BJ (cell line): Measurements from ENCODE around the gene CUL7. TPM values are rescaled to one million over a fixed set of nuclear protein-coding genes. Genes with fewer than 3 reads are reported as not detected.

Source experiments
- CTCF ChIA-PET: fragments of 350-600 bp; formaldehyde crosslinking; extraction: SDS; loops from one replicate; lab custom pipeline; 2021; ENCODE audit warnings: antibody characterized with exemption, inconsistent platforms; lab: Yijun Ruan, JAX
- POLR2A ChIA-PET: fragments of 300-600 bp; sonication (Branson Sonifier 250); formaldehyde crosslinking; extraction: SDS; loops from one replicate; lab custom pipeline; 2021; ENCODE audit warnings: antibody characterized with exemption; lab: Charles Lee
- DNase-seq: peaks from one replicate; pipeline ENCODE4 v3.0.0-alpha.2; 2011; ENCODE audit warnings: low read depth
- H3K27me3 ChIP-seq: 2 replicates; pipeline ENCODE4 v1.6.0; 2011; ENCODE audit warnings: low read length; ENCODE audit not compliant: control insufficient read depth, insufficient read depth
- H3K36me3 ChIP-seq: 2 replicates; pipeline ENCODE4 v1.5.1; 2011; ENCODE audit warnings: low read length; ENCODE audit not compliant: control insufficient read depth, insufficient read depth
- H3K4me3 ChIP-seq: 2 replicates; pipeline ENCODE4 v1.5.1; 2011; ENCODE audit warnings: low read depth, mild to moderate bottlenecking, control low read depth, low read length
- CTCF ChIP-seq: IDR thresholded peaks from 2 replicates; pipeline ENCODE4 v1.5.1; 2011; ENCODE audit warnings: low read depth, mild to moderate bottlenecking, control low read depth, inconsistent platforms, low read length, moderate library complexity; ENCODE audit not compliant: insufficient read depth
- polyA minus RNA-seq: library from RNA; depleted of rRNA, polyadenylated mRNA; stranded (reverse); fragments of >200 nt; gene quantifications from 2 replicates; pipeline ENCODE4 v1.2.3, GENCODE V29; 2011; rRNA and poly(A)+ RNA removed
- polyA plus RNA-seq: library from polyadenylated mRNA; depleted of rRNA; stranded (reverse); fragments of >200 nt; gene quantifications from 2 replicates; pipeline ENCODE4 v1.2.3, GENCODE V29; 2011; rRNA removed

The CUL7 gene
- polyA plus RNA-seq (31.8 and 50.7 TPM in 2 replicates), polyA minus RNA-seq (49.7 and 67.8 TPM in 2 replicates)

- peak within 1 kb of the TSS; percentile 78 for H3K4me3 ChIP-seq
- ChIA-PET CTCF (interaction anchor here (1.9 to 3.1 kb wide), 2 partner anchors 40 to 90 kb away, joined by 5 to 12 read pairs; partner anchors contain the start of genes KLHDC3 and MEA1), POLR2A (interaction anchor here (0.5 to 1.0 kb wide), 6 partner anchors 9 to 124 kb away, joined by 3 to 18 read pairs (median 4); partner anchors contain the start of genes CNPY3, KLHDC3 and PPP2R5D)
- no peaks in the 10 kb centered on the region for H3K27me3 ChIP-seq
- no peak for TF ChIP-seq CTCF
- peak; percentile 75 for DNase-seq
- H3K36me3 ChIP-seq: peaks cover 11% of the 10 kb centered on the region
These were observed at the start of gene CUL7 for GRCh38 chr6:43053545-43054205. Gene CUL7, minus strand, starts transcription at chr6:43053851. Its CDS starts 1,063 bp downstream, at chr6:43052788.

GRCh38 chr6:43101497-43101896 lies 47.8 kb upstream of the CUL7 start:
- CTCF ChIA-PET: no interaction called here
- Histone ChIP-seq H3K4me3 (no peak overlapping the region), H3K27me3 (no peaks in the 10 kb centered on the region), H3K36me3 (peaks cover 6% of the 10 kb centered on the region; the same call in 1 of the 2 replicates)
- POLR2A ChIA-PET: interaction anchor here (0.6 to 0.7 kb wide), 2 partner anchors 12 to 105 kb away, joined by 3 to 5 read pairs; no protein-coding TSS in a partner anchor
- no peak for TF ChIP-seq CTCF
- DNase-seq: no peak

- ChIA-PET CTCF (interaction anchor here (1.2 to 2.4 kb wide), 5 partner anchors 16 to 45 kb away, joined by 3 to 12 read pairs (median 6); partner anchors contain the start of gene PTK7), POLR2A (no interaction called here)
- DNase-seq: no peak
- H3K27me3 ChIP-seq: no peaks in the 10 kb centered on the region
- H3K36me3 ChIP-seq: no peaks in the 10 kb centered on the region
- H3K4me3 ChIP-seq: no peak overlapping the region
- no peak for TF ChIP-seq CTCF
These were observed 43.9 kb upstream of the CUL7 start for GRCh38 chr6:43097502-43097901.

- DNase-seq: no peak
These were observed 43.4 kb upstream of the CUL7 start for GRCh38 chr6:43097098-43097489.

More at GRCh38 chr6:43097098-43097489, 43.4 kb upstream of the CUL7 start:
- ChIA-PET POLR2A (no interaction called here), CTCF (interaction anchor here (0.8 to 2.4 kb wide), 10 partner anchors 10 to 47 kb away, joined by 3 to 12 read pairs (median 5); partner anchors contain the start of gene PTK7)
- no peaks in the 10 kb centered on the region for H3K36me3 ChIP-seq
- H3K27me3 ChIP-seq: no peaks in the 10 kb centered on the region
- H3K4me3 ChIP-seq: no peak overlapping the region
- 0 out of 2 replicates have a peak, but pooled peaks have one; percentile 21 for TF ChIP-seq CTCF
